GM21717 (cell line): ENCODE data around the gene COL23A1.

Source experiments
- ATAC-seq: cut with Tn5 transposase; IDR thresholded peaks from one replicate; pipeline ENCODE4 v1.9.1; 2021; ENCODE audit warnings: mild to moderate bottlenecking, moderate library complexity; ENCODE audit not compliant: unreplicated experiment

The COL23A1 gene

DNA sequence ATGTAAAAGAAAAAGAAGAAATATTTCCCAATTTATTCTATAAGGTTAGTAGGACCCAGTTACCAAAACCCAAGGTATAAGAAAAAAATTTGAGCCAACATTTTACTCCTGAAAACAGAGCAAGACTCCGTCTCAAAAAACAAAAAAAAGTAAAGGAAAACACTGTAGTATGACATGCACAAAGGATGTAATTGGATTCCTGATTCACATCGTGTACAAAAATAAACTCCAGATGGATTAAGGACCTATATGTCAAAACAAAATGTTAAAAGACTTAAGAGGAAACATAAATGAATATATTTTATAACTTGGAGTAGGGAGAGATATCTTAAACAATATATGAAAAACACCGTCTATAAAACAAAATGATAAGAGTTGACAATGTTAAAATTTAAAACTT, 371.4 kb downstream of the COL23A1 start:
- ATAC-seq, result no peak

DNA sequence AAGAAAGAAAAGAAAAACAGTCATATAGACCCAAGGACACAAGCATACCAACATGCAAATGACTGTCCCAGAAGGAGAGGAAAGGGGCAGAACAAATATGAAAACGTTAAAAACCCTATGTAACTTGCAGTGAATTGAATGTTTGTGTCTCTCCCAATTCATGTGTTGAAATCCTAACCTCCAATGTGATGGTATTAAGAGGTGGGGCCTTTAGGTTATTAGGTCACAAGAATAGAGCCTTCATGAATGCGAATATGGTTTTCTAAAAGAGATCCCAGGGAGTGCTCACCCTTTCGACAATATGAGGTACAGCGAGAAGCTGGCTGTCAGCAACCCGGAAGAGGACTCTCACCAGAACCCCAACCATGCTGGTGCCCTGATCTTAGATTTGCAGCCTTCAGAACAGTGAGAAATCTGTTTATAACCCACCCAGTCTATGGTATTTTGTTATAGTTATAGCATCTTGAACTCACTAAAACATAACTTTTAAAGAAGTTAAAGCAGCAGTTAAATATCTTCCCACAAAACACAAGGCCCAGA, 371.9 kb downstream of the COL23A1 start:
- ATAC-seq, result no peak

DNA sequence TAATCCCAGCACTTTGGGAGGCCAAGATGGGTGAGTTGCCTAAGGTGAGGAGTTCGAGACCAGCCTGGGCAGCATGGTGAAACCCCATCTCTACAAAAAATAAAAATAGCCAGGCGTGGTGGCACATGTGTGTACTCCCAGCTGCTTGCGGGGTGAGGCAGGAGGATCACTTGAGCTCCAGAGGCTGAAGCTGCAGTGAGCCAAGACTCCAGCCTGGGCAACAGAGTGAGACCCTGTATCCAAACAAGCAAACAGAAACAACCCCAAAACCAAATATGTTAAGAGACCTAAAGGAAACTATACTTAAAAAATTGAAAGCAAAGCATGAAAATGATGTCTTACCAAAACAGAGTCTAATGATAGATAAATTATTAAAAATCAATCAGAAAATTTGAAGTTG, 373.4 kb downstream of the COL23A1 start:
- ATAC-seq, result no peak

DNA sequence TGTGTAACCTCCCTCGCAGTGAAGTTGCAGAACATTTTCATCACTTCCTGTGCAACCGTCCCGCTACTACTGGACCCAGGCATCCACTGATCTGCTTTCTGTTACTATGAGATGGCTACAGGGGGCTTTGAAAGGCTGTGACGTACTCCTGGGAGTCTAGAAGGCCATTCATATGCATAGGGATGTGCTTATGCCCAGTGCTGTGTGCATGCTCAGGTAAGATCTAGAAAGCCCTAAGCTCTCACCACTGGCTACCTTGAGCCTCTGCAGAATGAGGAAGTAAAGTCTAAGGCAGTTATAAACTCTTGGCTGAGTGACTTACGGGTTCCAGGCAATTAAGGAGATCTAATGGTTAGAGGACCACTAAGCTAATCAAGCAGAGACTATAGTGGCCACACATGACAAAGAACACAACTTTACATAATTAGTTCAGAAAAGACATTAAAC, 374.1 kb downstream of the COL23A1 start:
- no peak for ATAC-seq

DNA sequence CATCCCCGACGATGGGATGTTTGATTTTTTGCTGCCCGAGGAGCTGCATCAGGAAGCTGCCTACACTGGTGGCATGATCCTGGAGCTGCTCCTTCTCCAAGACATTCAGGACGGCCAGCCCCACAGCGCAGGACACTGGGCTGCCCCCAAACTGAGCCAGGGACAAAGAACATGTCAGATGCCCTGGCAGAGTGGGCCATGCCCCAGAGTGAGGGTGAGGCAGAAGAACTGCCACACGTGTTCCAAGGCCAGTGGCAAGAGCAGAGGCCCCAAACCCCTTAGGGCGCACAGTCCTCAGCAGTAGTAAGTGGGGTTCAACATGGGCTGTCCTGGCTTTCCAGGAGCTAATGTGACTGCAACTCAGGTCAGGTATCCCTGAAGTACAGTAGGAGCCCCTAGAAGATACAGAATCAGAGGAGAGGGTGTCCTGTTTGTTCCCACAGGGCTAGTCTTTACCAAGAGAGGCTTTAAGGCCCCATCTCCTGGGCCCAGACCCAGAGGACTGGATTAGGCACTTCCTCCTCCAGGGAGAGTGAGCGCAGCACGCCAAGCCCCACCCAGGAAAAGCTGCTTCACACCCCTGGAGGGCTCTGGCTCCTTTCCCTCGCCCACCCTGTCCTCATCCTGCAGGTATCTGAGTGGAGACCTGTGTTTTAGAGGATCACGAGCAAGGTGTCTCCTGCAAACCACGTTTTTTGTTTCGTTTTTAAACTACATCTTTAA, 374.8 kb downstream of the COL23A1 start:
- ATAC-seq, result no peak

DNA sequence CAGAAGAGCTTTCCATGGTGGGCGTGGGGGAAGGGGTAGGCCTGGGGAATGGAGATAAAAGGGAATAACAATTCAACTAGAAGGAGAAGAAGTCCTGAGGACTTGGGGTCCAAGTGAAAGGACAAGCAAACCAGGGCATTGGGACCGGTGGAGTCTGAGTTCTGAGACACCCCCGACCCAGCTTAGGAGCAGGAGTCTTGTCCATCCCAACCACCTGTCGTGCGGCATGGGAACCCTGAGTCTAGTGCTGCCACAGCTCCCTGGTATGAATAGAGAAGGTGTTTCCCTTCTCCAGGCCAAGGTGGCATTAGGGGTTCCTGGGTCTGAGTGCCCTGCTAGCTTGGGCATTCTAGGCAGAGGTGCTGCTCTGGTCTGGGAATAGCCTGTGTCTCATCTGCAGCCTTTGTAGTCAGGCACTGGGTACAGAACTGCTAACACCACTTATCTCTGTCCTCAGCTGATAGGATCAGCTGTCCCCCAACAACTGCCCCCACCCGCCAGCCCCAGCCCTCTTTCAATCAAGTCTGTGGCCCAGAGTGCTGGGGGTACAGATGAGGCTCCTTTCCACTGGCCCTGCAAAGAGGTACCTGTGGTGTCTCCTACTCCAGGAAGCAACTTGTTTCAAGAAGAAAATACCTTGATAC, 375.9 kb downstream of the COL23A1 start:
- no peak for ATAC-seq

DNA sequence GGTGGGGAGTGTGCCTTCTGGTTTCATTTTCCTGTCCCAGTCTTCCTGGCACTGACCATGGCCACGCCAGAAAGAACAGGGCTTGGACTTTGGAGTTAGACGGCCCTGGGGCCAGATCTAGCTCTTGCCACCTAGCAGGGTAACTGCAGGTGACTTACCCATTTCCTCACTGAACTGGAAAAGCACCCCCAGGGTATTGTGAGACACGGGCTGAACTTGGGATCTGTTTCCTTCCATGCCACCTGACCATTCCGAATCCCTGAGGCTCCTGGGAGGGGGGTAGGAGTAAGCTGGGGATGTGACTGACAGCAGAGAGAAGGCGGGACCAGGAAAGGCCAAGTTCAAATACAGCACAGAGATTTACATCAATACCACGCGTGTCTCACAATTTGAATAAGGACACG, 376.4 kb downstream of the COL23A1 start:
- no peak for ATAC-seq

DNA sequence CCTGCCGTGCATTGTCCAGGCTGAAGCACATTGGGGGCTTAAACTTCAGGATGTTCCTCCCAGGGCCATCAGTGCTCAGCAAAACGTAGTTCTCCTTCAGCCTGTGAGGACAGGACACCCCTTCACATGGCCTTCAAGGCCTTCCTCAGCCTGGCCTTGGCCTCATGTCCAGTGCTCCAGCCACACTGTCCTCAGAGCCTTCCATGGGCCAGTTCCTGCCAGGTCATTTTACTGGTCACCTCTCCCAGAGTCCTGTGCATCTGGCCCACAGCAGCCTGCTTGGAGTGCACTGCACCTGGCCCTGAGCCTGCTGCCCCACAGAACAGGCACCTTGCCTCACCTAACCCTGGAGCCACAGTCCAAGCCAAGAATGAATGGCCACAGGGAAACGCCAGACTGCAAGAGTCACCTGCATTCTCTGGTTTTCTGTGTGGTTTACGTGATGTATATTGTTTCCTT, 377.2 kb downstream of the COL23A1 start:
- ATAC-seq, result no peak

DNA sequence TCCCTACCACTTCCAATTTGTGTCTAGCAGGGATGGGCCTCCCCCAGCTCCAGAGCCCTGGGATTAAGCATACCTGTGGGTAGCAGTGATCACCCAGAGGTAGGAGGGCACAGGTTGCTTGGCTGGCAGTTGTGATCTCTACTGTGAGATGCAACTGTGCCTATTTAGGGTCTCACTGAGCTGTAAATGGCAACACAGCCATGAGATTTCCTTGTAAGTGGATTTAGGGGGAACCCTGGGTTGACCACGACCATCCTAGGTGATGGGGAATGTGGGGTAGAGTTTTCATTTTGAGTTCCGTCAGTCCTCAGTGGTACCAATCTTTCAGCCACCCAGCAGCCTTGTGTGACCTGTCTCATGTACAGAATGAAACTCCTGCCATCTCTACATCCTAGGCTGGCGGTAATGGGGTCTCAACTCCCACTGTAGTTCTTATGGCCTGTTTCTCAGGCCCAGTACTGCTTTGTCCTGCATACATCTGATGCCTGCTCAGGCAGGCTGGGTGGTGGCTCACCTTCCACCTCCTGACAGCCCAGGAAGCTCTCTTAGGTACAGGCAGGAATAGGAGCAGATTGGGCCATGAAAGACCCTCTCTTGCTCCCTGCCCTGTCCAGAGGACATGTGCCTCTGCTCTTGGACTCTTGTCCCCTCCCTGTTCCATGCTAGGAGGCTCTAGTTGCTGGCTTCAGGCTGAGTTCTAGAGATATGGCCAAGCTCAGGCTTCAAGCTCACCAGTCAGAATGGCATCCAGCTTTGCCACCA, 377.8 kb downstream of the COL23A1 start:
- no peak for ATAC-seq

DNA sequence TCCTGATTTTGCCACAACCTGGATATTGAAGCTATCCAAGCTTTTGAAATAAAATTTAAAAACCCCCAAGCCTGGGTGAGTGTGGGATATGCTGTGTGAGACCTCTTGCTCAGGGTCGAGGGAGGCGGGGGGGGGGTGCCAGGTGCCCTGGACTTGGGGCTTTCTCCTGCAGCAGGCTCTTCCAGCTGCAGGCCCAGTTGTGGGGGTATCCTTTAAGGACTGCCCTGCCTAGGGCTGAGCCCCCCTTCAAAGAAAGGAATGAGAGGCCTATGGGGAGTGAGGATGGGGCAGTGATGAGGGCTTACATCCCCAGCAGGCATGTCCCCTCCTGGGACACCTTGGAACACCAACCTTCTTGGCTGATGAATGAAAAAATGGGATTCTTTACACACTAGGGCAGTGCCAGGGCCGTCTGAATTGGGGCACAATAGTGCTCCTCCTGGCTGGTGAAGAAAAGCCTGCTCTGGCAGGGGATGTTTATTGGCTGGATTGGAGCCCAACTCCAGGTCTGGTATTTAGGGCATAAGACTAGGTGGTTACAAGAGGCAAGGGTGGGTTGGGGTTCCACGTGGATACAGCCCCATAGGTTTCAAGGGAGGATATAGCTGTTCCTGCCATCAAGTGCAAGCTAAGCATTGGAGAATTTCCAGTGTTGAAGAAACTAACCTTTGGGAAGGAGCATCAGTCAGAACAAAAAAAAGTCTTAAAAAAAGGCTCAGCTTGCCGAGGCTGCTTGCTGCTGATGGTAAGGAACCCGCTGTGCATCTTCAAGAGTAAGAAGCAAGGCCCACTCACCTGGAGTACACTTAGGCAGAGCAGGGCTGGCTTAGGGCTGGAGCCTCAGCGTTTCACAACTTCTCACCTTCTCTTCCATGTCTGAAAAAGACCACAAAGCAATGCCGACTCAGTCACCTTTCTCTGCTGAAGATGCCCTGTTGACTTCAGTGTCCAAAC, 378.8 kb downstream of the COL23A1 start:
- no peak for ATAC-seq

DNA sequence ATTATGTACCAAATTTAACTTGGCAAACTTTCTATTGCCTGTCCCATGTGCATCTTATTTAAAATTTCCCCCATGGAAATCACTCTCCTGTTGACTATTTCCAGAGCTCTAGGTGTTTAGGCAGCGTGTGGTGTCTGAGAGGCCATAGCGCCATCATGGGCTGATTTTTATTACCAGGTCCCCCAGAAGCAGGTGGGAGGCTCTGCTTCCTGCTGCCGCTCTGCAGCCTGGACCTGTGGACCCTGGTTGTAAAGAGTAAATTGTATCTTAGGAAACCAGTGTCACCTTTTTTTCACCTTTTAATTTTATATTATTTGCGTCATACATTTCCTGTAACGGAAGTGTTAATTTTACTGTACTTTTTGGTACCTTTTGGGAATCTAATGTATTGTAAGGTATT, 379.5 kb downstream of the COL23A1 start:
- ATAC-seq, result no peak

DNA sequence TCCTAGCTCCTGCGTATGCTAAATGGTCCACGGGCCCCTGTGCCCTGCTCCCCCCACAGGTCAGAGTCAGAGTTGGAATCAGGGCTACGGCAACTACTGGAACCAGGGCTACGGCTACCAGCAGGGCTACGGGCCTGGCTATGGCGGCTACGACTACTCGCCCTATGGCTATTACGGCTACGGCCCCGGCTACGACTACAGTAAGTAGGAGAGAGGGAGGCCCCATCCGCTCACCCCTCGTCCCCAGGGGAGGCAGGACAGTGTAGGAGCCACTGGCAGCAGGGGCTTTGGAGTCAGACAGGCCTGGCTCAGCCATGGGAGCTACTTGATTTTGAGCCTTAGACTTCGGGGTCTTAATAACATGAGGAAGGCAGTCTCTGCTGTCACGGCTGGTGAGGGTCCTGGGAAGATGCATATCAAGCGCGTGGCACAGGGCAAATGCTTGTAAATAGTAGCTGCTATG, 380.1 kb downstream of the COL23A1 start:
- ATAC-seq, result no peak

DNA sequence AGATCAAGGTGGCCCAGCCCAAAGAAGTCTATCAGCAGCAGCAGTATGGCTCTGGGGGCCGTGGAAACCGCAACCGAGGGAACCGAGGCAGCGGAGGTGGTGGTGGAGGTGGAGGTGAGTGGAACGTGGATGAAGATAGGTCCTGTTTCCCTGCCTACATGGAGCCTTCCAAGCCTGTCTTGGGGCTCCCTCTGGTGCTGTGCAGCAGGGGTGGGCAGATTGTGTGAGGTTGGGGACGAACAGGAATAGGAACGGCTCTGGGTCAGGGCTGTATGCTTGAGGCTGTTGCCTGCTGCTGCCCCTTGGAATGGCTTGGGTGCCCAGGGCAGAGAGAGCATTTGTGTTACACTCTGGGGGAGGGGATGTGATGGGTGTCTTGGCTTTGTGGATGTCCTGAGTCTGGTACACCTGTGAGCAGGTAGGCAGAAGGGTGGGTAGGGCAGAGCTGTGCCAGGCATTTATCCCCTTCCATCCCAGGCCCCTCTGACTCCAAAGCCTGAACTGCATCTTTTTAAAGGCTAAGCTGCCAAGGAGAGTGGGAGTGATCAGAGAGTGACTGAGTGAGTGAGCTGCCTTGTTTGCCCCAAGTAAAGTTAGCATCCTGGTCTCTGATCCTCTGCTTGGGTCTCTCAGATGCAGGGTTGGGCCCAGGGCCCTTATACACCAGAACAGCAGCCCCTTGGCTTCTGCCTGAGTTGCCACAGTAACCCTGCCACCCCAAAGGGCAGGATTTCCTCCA, 380.7 kb downstream of the COL23A1 start:
- no peak for ATAC-seq

DNA sequence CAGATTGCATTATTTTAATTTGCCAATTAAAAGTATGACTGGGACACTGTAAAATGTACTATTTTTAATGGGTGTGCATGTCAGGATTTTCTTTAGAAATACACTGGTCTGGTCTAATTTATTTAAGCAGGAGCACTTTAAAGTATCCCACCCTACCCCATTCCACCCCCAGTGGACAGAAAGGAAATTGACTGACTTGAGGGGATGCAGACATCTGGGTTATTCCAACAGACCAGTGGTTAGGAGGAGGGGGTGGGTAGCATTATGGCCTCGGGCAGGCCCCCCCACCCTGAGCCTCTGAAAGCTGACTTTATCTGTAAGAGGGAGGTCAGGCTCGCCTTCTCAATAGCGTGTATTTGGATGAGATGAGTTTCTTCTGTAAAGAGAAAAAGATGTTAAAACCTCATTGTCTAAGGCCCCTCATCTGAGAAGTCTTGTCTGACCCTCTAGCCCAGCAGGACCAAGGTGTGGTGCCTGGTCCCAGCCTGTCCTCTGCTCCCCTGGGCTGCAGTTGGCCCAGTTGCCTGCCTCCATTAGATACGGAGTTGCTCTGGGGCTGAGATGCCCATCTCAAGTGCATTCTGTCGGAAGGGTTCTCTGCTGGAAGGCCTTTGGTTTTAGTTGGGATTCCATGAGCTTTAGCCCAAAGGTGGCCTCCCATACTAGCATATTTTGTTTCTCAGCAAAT, 381.5 kb downstream of the COL23A1 start:
- ATAC-seq, result no peak

DNA sequence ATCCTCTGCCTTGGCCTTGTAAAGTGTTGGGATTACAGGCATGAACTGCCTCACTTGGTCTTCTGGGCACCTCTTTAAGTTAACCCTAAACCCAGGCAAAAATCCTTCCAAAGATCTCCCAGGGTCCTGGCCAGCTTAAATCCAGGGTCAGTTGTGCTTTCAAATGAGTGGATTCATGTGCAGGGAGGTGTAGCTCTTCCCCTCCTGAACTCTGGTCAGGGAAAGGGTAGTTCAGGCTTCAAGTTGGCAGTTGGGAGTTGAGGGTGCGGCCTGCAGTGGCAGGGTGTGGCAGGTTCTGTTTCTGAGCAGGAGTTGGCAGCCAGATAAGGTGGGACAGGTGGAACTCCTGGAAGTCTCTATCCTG, 382.3 kb downstream of the COL23A1 start:
- no peak for ATAC-seq

DNA sequence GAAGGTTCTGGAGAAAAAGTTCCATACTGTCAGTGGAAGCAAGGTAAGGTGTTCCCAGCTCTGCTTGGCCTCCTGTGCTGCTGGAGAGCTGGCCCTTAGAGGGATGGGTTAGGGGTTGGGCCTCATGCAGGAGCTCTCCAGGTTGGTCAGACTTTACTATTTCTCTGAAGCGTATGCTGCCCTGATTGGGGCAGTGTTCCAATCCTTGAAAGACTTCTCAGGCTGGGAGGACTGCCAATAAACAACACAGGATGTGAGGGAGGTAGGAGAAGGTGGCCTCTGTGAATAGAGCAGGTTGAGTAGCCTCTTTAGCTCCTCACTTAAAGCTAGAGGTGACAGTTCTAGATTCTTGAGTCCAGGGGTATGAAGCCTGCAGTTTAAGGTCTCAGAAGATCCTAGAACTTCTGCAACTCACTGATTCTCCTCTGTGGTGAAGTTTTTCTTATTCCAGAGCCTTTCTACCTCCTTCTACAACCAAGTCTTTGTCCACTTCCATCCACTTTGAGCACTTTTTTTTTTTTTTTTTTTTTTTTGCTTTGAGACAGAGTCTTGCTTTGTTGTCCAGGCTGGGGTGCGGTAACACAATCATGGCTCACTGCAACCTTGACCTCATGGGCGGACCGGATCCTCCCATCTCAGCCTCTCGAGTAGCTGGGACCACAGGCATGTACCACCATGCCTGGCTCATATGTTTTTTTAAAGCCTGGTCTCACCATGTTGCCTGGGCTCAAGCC, 382.8 kb downstream of the COL23A1 start:
- no peak for ATAC-seq

DNA sequence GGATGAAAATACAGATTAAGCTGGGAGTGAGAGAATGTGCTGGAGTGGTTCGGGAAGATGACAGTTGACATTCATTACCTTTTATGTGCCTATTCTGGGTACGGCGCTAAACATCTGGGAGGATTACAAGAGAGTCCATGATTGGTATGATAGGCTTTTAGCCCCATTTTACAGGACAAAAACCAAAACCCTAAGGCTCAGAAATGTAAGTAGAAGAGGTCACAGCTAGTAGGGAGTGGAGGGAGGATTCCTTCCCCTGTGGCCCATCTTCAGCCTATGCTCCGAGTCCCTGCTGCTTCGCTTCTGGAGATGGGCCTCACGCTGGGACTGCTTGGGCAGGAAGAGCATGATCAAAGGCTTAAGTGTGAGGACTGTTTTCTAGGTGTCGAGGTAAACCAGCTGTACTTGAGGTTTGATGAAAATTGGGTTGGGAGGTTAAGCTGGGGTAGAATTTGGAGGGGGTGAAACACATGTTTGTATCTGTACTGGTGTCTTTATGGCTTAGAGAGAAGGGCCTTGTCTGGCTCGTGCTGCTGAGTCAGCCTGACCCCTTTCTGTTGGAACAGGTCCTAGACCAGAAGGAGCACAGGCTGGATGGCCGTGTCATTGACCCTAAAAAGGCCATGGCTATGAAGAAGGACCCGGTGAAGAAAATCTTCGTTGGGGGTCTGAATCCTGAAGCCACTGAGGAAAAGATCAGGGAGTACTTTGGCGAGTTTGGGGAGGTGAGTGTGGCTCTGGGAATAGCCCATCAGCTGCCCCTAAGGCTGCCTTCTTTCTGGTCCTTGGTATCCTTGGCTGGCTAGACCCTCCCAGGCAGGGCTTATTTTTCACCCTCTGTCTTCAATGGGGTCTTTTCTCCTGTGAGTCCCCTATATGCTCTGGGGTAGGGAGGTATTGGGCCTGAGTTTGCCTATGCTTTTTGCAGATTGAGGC, 383.8 kb downstream of the COL23A1 start:
- no peak for ATAC-seq

DNA sequence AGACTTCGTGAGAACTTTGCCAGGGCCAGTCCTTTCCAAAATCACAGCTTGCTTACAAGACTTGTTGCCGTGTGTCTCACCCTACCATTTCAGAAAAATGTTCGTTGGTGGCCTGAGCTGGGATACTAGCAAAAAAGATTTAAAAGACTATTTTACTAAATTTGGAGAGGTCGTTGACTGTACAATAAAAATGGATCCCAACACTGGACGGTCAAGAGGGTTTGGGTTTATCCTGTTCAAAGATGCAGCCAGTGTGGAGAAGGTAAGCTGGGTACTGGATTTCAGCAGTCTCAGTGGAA, 384.5 kb downstream of the COL23A1 start:
- ATAC-seq, result no peak
